Measurements from ENCODE around the gene MN1. TPM values are rescaled to one million over a fixed set of nuclear protein-coding genes. Genes with fewer than 3 reads are reported as not detected.

MN1 gene
- total and polyA plus RNA-seq, 2 of the 8 experiments (the other 6 are each of a cell fraction or from before 2014, with no cell fraction given) = 3.1 to 4.9 TPM

DNA sequence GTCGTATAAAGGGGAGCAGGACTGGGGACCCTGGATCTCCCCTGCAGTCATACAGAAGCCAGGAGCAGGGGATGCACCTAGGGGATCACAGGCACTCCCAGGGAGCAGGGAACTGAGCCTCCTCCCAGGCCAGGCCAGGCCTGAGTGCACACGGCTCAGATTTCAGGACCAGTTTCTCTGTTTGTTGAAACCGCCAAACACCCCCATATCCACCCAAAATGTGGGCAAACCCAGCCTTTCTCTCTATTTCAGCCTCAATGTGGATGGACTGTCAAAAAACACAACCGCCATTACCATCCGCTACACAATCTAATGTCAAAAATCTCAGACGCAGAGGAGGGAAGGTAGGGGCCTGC is 17.5 kb downstream of the MN1 start (continued):
- TF ChIP-seq KDM1A (IDR thresholded peaks at IDR 0.05; ENCODE audit: borderline replicate concordance, low read length) (no peak), TEAD4 (IDR thresholded peaks at IDR 0.05; ENCODE audit: low read depth, low read length) (no peak), CHD2 (IDR thresholded peaks at IDR 0.05; ENCODE audit: low read length) (no peak)
